Cerebellar cortex (tissue), 1 donor: ENCODE results near the gene RHD.
"Not testable (repeated sequence)": the region's sequence is repeated elsewhere in the genome, so short reads cannot be mapped to it uniquely, and the experiment has no call there.

Experiments
- DNase-seq: peaks from one replicate; pipeline ENCODE4 v3.0.0-alpha.2; 2015; ENCODE audit warnings: low spot score

Gene RHD

GRCh38 chr1:25272238-25272637 lies at the start of gene RHD:
RHD (plus strand) TSS chr1:25272509; CDS start chr1:25272548, 39 bp downstream.
- not testable (repeated sequence) for DNase-seq

GRCh38 chr1:25222606-25223005 lies 49.7 kb upstream of the RHD start:
- no peak for DNase-seq

- DNase-seq, result no peak
These were observed 48.8 kb upstream of the RHD start for GRCh38 chr1:25223471-25223870.

GRCh38 chr1:25232027-25232865 lies 40.1 kb upstream of the RHD start, which contains the start of gene SYF2:
SYF2 (minus strand) TSS chr1:25232502; CDS start chr1:25232467, 35 bp downstream.
- peak; percentile 98 for DNase-seq

GRCh38 chr1:25232866-25233784 lies 39.2 kb upstream of the RHD start:
- peak; percentile 93 for DNase-seq

GRCh38 chr1:25235411-25235810 lies 36.9 kb upstream of the RHD start:
- not testable (repeated sequence) for DNase-seq

GRCh38 chr1:25236261-25236660 lies 36.0 kb upstream of the RHD start:
- DNase-seq, result not testable (repeated sequence)

- DNase-seq, result no peak
These were observed 34.3 kb upstream of the RHD start for GRCh38 chr1:25238046-25238445.

- DNase-seq, result peak; percentile 95
These were observed 32.4 kb upstream of the RHD start for GRCh38 chr1:25239681-25240541.

- no peak for DNase-seq
These were observed 28.4 kb upstream of the RHD start for GRCh38 chr1:25243907-25244306.

GRCh38 chr1:25245393-25245792 lies 26.9 kb upstream of the RHD start:
- DNase-seq, result no peak

- DNase-seq, result peak; percentile 25
These were observed 26.3 kb upstream of the RHD start for GRCh38 chr1:25245809-25246599.

GRCh38 chr1:25246600-25247023 lies 25.7 kb upstream of the RHD start:
- DNase-seq, result no peak

- peak; percentile 99 for DNase-seq
These were observed 25.1 kb upstream of the RHD start, which contains the start of gene RSRP1 for GRCh38 chr1:25247024-25247828. RSRP1 (minus strand) TSS chr1:25247454; CDS start chr1:25246963, 491 bp downstream.

GRCh38 chr1:25247829-25248754 lies 24.2 kb upstream of the RHD start:
- DNase-seq, result no peak

GRCh38 chr1:25253911-25254310 lies 18.4 kb upstream of the RHD start:
- DNase-seq, result no peak

GRCh38 chr1:25255706-25256577 lies 16.4 kb upstream of the RHD start:
- DNase-seq, result no peak

GRCh38 chr1:25256578-25256965 lies 15.7 kb upstream of the RHD start:
- DNase-seq, result no peak
